Heart right ventricle (tissue), 16 donors: ENCODE measurements around the gene KAT6B. TPM values are rescaled to one million over a fixed set of nuclear protein-coding genes. Genes with fewer than 3 reads are reported as not detected.

Experiments
- ATAC-seq, 8 donors: fragments of 200-7000 bp; cut with Tn5 transposase; one replicate each; pipeline ENCODE4 v1.9.1; 2020; ENCODE audit warnings: mild to moderate bottlenecking in 8 of 8, moderate library complexity in 8 of 8, moderate number of reproducible peaks in 1 of 8
- DNase-seq, 2 donors: peaks; one replicate each; pipeline ENCODE4 v3.0.0-alpha.2; 2020
- H3K27ac ChIP-seq, 10 donors: fragments of 200-600 bp; sonication (generic) in 2 of 10; one replicate each; pipeline versions ENCODE4 v1.5.0 to v1.8.0; 2020 to 2022; ENCODE audit warnings: mild to moderate bottlenecking in 3 of 10
- H3K27me3 ChIP-seq, 7 donors: fragments of 200-600 bp; one replicate each; pipeline ENCODE4 v1.8.0; 2021 to 2022; ENCODE audit warnings: mild to moderate bottlenecking in 2 of 7
- H3K36me3 ChIP-seq, 9 donors: fragments of 200-600 bp; sonication (generic) in 1 of 9; one replicate each; pipeline versions ENCODE4 v1.5.0 to v1.8.0; 2020 to 2022; ENCODE audit warnings: mild to moderate bottlenecking in 2 of 9
- H3K4me1 ChIP-seq, 9 donors: fragments of 200-600 bp; sonication (generic) in 1 of 9; one replicate each; pipeline versions ENCODE4 v1.5.0 to v1.8.0; 2020 to 2022; ENCODE audit warnings: mild to moderate bottlenecking in 4 of 9
- H3K4me3 ChIP-seq, 10 donors: fragments of 200-600 bp; sonication (generic) in 2 of 10; one replicate each; pipeline versions ENCODE4 v1.5.0 to v1.8.0; 2020 to 2022; ENCODE audit warnings: mild to moderate bottlenecking in 7 of 10, moderate library complexity in 2 of 10
- H3K9me3 ChIP-seq, 11 donors: fragments of 200-600 bp in 10 of 11; sonication (generic) in 2 of 11; one replicate each; pipeline versions ENCODE4 v1.5.0 to v1.8.0; 2013 to 2022; ENCODE audit warnings: mild to moderate bottlenecking in 2 of 11, control low read depth in 1 of 11, moderate library complexity in 1 of 11
- CTCF ChIP-seq, 9 donors: fragments of 200-600 bp; sonication (generic) in 2 of 9; IDR thresholded peaks; one replicate each; pipeline versions ENCODE4 v1.5.0 to v1.8.0; 2021 to 2022; ENCODE audit warnings: antibody characterized with exemption in 9 of 9, mild to moderate bottlenecking in 5 of 9, moderate library complexity in 1 of 9
- WGBS, 2 donors: extraction: QIAGEN DNeasy Blood & Tissue Kit; methylation state at CpG; one replicate each; pipeline ENCODE4 v1.1.7; 2013; ENCODE audit warnings: inconsistent platforms in 1 of 2; 5-methylcytosine and 5-hydroxymethylcytosine counted together
- intact Hi-C, 10 donors: fragments of 100-400 bp; cut with DNase I; formaldehyde crosslinking; loops; one replicate each; pipeline versions ENCODE4 v1.11.1 to v1.14.2; 2022
- polyA plus RNA-seq, 2 donors: library from polyadenylated mRNA; stranded (reverse); fragments of 200-250 nt; gene quantifications; one replicate each; pipeline ENCODE4 v1.2.3, GENCODE V29; 2013
- total RNA-seq, 10 donors: library from RNA; stranded (reverse); fragmentation: NEBNext Ultra II Directional in 3 of 10; extraction: Animal tissue kit (Norgen Biotek cat#: 25700) in 3 of 10; gene quantifications; one replicate each; pipeline versions ENCODE4 v1.2.1 to v1.2.4, GENCODE V29; 2021 to 2023
- donor health status: Arrhythmogenic right ventricular cardiomyopathy.
- donor health status: ischemic (EF 13 %, LVEDD 7.1; RV severe dilation, severe dysfunction).
- donor health status: healthy with polysubstance abuse.
- donor health status: DM: no; HTN: yes; CAD: no.
- donor health status: DM: no; HTN: no; CAD: no.
- donor health status: ischemic (EF 25% LVEDD 6.9; RV normal size, moderate dysfunction).
- donor health status: ischemic (EF 25% LVEDD 5.7; RV mildly dilated, moderate dysfunction).
- donor health status: healthy.
- donor health status: DM: yes; HTN: yes; CAD: no.
- donor health status: Ischemic cardiomyopathy.
- donor health status: ischemic (EF 35%, LVEDD 5.7; RV mildly dilated, moderate dysfunction).
- donor health status: nonischemic (EF 11% LVEDD 7.7; RV severe dilation, severe dysfunction).
- donor health status: DM: yes; HTN: yes; CAD: no.
- donor health status: PGD.
- donor health status: ischemic (EF 29% LVEDD 5.4; RV normal size, mild dysfunction).
- donor health status: nonischemic (EF 23%, LVEDD 6.1; RV moderate dilation, normal function).

Gene KAT6B
- total and polyA plus RNA-seq, 12 donors: 3.4 to 58.4 (median 46.5) TPM

GRCh38 chr10:75023074-75023473 lies 196.7 kb downstream of the KAT6B start:
- TF ChIP-seq CTCF (IDR thresholded peaks at IDR 0.05): no peak
- ATAC-seq (no peak), DNase-seq (no peak)
- Histone ChIP-seq H3K27ac (no peak overlapping the region), H3K36me3 (peaks cover 0 to 91% (median 40%) of the 10 kb centered on the region in 9 donors), H3K4me1 (peaks cover 0 to 7% (median 0%) of the 10 kb centered on the region in 9 donors), H3K4me3 (no peak overlapping the region), H3K27me3 (no peaks in the 10 kb centered on the region), H3K9me3 (no peaks in the 10 kb centered on the region)
- intact Hi-C loops: loop anchor here in 3 of 10 donors (5.0 to 10.0 kb wide), 2 partner anchors 756 to 758 kb away; no protein-coding TSS in a partner anchor
- WGBS, 2 donors: 94 to 95% methylated on average over 2 of the region's 2 CpGs

- no peaks in the 10 kb centered on the region for H3K27me3 ChIP-seq
- peaks cover 0 to 100% (median 50%) of the 10 kb centered on the region in 9 donors for H3K36me3 ChIP-seq
- ATAC-seq (no peak), DNase-seq (no peak)
- H3K9me3 ChIP-seq: no peaks in the 10 kb centered on the region
- no peak overlapping the region for H3K4me3 ChIP-seq
- intact Hi-C loops: loop anchor here in 4 of 10 donors (5.0 to 10.0 kb wide), 4 partner anchors 67 to 760 kb away; a partner anchor contains a TSS
- TF ChIP-seq CTCF (IDR thresholded peaks at IDR 0.05): no peak
- no peaks in the 10 kb centered on the region for H3K4me1 ChIP-seq
- no peak overlapping the region for H3K27ac ChIP-seq
- 79 to 81% methylated on average over 5 of the region's 5 CpGs for whole genome bisulfite sequencing, 2 donors
These were observed 198.6 kb downstream of the KAT6B start for GRCh38 chr10:75024971-75025523.

- Histone ChIP-seq H3K27ac (no peak overlapping the region), H3K4me1 (no peaks in the 10 kb centered on the region), H3K4me3 (no peak overlapping the region), H3K27me3 (no peaks in the 10 kb centered on the region), H3K36me3 (peaks cover 0 to 84% (median 48%) of the 10 kb centered on the region in 9 donors), H3K9me3 (no peaks in the 10 kb centered on the region)
- no peak for ATAC-seq
- no peak for TF ChIP-seq CTCF (IDR thresholded peaks at IDR 0.05)
- no peak for DNase-seq
- intact Hi-C loops: loop anchor here in 3 of 10 donors (5.0 to 10.0 kb wide), 3 partner anchors 64 to 763 kb away; a partner anchor contains a TSS
These were observed 201.6 kb downstream of the KAT6B start for GRCh38 chr10:75028049-75028448.

GRCh38 chr10:75028748-75029147 lies 202.3 kb downstream of the KAT6B start:
- DNase-seq (no peak), ATAC-seq (no peak)
- peaks cover 0 to 6% (median 4%) of the 10 kb centered on the region in 9 donors for H3K4me1 ChIP-seq
- no peaks in the 10 kb centered on the region for H3K27me3 ChIP-seq
- no peak overlapping the region for H3K27ac ChIP-seq
- intact Hi-C loops: loop anchor here in 3 of 10 donors (5.0 to 10.0 kb wide), 3 partner anchors 64 to 764 kb away; a partner anchor contains a TSS
- H3K36me3 ChIP-seq: peaks cover 0 to 77% (median 47%) of the 10 kb centered on the region in 9 donors
- no peaks in the 10 kb centered on the region for H3K9me3 ChIP-seq
- no peak overlapping the region for H3K4me3 ChIP-seq
- 80 to 87% methylated on average over 7 of the region's 7 CpGs for WGBS, 2 donors
- TF ChIP-seq CTCF (IDR thresholded peaks at IDR 0.05): no peak
